GM21515 (cell line): ENCODE data around the gene GSTM2.

Experiments
- ATAC-seq: cut with Tn5 transposase; IDR thresholded peaks from one replicate; pipeline ENCODE4 v1.9.1; 2021; ENCODE audit not compliant: unreplicated experiment

GSTM2 gene

GRCh38 chr1:109629372-109630030 lies 38.4 kb upstream of the GSTM2 start:
- ATAC-seq, result no peak

- no peak for ATAC-seq
These were observed 37.6 kb upstream of the GSTM2 start for GRCh38 chr1:109630081-109630897.

GRCh38 chr1:109630898-109631512 lies 36.9 kb upstream of the GSTM2 start:
- ATAC-seq, result no peak

- no peak for ATAC-seq
These were observed 36.0 kb upstream of the GSTM2 start for GRCh38 chr1:109631513-109632505.

GRCh38 chr1:109632671-109633346 lies 35.0 kb upstream of the GSTM2 start:
- ATAC-seq, result no peak

GRCh38 chr1:109634292-109634691 lies 33.6 kb upstream of the GSTM2 start:
- no peak for ATAC-seq

GRCh38 chr1:109634771-109635750 lies 32.8 kb upstream of the GSTM2 start:
- ATAC-seq, result no peak

GRCh38 chr1:109635862-109636200 lies 32.0 kb upstream of the GSTM2 start:
- ATAC-seq, result no peak

- ATAC-seq, result no peak
These were observed 31.5 kb upstream of the GSTM2 start for GRCh38 chr1:109636201-109636952.

GRCh38 chr1:109637446-109637845 lies 30.4 kb upstream of the GSTM2 start:
- ATAC-seq, result no peak

GRCh38 chr1:109639063-109639840 lies 28.6 kb upstream of the GSTM2 start:
- no peak for ATAC-seq

GRCh38 chr1:109639841-109640184 lies 28.0 kb upstream of the GSTM2 start:
- no peak for ATAC-seq

GRCh38 chr1:109640285-109640865 lies 27.5 kb upstream of the GSTM2 start:
- ATAC-seq, result no peak

GRCh38 chr1:109641078-109641740 lies 26.6 kb upstream of the GSTM2 start:
- no peak for ATAC-seq

GRCh38 chr1:109641861-109642260 lies 26.0 kb upstream of the GSTM2 start:
- ATAC-seq, result no peak

GRCh38 chr1:109642626-109643025 lies 25.2 kb upstream of the GSTM2 start:
- no peak for ATAC-seq
